ENCODE measurements around the gene KLF6.

The KLF6 gene

DNA sequence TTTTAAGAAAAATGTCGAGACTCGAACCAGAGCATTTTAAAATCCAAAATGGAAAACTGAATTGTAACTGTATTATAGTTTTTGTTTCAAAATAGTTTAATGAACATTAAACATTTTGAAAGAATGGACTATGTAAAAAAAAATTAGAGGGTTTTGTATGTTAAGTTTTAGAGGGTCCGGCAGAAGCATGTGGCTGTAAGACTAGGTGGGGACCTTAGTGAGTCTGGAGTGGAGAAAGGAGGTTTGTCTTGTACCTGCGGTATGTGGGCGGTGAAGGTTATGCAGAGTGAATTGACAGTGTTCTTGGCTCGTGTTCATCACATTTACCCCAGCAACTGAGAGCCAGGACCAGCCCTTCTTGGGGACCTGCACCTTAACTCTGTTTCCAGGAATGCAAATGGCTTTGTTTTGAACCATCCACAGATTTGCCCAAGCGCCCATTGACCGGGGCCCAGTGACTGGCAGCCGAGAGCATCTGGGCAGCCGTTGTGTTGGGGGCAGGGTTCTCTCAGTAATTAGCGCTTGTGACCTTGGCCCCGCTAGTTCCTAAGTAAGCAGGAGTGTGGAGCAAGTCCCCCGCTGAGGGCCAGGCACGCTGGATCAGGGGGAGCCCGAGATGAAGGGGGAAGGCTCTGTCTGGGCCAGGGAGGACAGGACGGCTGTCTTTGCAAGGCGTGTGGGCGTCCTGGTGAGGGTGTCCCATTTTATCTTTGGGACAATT lies 1.4 kb upstream of the KLF6 start:
- DNase-seq, result no peak

DNA sequence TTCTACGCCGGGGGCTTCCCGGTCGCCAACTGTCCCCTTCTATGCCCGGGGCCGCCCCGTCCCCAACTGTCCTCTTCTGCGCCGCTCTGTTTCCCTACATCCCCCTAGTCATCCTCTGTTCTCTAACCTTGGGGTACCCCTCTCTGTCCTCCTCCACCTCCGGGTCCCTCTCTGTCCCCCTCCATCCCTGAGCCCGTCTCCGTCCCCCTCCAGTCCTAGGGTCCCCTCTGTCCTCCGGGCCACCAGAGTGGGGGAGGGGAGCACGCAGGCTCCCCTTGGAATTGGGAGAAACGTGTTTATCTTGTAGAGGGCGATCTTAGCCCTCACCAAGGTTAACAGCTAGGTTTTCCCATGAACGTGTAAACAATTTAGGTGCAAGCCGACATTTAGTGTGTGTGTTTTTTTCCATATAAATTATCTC lies 852 bp upstream of the KLF6 start:
- DNase-seq, result no peak

DNA sequence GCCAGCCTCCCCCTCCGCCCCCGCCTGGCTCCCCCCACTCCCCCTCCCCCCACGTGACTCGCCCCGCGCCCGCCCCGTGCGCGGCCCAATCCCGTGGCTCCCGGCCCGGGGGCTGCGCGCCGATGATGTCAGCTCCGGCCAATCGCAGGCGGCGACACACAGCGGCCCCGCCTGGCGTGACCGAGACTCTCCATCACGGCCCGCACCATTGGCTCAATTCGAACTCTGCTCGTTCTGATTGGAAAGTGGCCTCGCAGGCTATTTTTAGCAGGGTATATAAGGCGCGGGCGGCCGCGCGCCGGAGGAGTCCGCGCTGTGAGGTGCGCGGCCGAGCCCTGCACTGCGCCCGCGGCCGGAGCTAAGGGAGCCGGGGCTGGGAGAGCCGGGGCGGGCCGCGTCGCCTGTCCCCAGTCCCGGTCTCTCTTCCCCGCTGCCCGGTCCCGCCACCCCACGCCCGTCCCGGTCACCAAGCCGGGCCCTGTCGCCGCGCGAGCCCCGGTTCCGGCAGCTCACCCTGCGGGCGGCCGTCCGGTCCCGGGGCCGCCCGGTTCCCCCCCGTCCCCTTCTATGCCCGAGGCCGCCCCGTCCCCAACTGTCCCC lies 342 bp upstream of the KLF6 start:
- DNase-seq, result peak; percentile 79

DNA sequence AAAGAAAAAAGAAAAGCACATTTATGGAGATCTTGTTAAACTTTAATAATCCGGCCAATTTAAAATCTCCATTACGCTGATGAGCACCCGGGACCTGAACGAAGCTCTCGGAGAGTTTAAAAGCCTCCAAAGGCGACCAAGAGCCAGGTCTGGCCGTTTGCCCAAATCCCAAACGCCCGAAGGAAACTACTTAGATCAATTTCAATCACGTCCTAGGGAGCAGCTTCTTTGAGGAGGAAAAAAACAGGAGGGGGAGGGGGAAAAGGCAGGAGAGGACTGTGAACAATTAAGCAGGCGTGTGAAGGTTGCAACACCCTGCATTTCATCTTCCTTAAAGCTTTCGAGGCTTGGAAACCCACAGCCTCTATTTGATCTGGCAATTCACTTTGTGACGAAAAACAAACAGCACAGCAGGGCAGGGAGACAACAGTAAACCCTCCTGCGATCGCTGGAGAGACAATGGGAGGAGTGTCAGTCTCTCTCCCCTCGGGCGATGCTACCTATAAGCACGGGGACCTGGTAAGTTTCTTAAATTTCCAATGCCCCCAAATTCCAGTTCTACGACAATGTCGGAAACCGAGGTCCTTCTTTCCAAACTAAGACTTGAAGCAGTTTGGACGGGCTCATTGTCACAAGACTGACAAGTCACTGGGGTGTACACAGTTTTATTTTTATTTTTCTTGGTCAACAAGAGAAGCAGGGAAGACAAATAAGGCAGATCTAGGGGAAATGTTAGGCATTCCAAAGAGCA lies 1.2 kb downstream of the KLF6 start:
- DNase-seq, result peak; percentile 62

DNA sequence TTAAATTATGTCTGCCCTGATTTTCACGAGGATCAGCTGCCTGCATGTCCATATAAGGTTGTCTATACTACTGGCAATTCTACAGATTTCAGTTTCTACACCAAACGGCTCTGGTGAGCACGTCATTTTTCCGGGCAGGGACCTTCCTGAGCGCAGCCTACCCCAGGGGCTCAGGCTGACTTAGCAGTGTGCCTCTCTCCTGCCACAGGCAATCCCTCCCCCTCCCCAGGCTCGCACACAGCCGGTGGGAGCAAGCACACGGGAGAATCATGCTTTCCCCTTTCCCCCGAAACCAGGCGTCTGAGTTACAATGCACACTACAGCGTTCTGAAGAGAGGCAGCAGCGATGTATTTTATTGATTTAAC lies 1.7 kb downstream of the KLF6 start:
- DNase-seq, result peak; percentile 5

DNA sequence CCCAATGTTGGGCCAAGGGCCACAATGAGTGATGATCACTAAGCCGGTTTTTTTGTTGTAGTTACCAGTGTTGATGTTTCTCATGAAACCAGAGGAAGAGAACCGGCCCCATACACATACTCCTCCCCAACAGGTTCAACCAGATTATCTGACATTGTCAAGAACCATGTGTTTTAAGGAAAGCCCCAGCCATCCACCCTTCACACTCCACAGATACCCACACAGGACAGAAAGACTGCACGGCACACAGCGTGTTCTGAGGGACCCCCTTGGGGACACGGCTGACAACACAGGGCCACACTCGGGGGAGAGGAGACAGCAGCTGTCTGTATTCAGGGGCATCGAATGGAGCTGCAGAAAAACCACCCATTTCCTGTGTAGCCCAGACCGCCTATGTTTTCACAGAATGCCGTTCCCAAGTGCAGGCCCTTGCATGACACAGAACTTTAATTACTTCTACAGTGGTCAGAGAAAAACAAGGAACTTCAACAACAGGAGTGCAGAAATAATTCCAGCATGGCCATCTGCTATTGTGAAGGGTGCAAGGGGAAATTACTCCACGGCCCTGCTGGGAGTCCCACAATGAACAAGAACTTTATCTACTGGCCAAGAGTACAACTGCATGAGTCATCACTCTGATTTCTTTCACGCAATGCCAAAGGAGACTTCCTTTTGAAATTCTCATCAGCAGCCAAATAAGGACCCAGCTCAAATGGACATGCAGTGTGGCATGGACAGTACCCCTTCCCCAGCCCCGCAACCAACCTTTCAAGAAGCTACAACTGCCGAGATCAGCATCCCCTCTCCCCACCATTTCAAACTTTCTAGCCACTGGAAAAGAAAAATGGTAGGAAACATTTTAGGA lies 2.3 kb downstream of the KLF6 start:
- no peak for DNase-seq

DNA sequence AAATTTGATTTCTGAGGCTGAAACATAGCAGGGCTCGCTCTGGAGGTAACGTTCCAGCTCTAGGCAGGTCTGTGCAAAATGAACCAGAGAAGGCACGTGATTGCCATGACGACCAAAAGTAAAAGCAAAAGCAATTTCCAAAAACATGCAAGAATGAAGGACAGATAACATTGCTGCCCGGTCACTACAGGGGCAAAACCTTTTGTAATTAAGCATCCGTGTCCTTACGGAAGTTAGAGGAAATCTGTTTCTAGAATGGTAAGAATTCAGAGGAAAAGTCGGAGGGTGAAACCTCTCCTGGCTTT lies 2.9 kb downstream of the KLF6 start:
- DNase-seq, result no peak

DNA sequence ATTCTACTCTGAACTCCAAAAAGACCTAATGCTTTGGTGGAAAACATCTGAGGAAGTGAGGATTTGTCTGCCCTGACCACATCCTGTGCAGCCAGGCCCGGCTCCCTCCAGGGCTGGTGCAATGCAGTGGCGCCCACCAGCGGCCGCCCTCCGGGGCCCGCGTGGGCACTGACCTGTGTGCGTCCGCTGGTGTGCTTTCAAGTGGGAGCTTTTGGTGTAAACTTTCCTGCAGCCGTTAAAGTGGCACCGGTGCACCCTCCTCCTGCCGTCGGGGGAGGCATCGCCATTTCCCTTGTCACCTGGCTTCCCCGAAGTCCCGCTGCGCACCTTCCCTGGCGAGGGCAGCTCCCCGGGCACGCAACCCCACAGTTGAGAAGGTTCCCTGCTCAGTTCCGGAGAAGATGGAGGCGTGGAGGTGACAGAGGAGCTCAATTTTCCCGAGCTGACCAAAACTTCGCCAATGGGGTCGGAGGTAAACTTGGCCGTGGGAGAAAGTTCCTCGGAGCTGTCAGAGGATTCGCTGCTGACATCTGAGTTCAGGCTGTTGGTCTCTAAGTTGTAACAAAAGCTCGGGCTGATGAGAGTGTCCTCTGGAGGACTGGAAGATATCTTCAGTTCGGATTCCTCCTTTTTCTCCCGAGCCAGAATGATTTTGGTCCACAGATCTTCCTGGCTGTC lies 3.4 kb downstream of the KLF6 start:
- no peak for DNase-seq

DNA sequence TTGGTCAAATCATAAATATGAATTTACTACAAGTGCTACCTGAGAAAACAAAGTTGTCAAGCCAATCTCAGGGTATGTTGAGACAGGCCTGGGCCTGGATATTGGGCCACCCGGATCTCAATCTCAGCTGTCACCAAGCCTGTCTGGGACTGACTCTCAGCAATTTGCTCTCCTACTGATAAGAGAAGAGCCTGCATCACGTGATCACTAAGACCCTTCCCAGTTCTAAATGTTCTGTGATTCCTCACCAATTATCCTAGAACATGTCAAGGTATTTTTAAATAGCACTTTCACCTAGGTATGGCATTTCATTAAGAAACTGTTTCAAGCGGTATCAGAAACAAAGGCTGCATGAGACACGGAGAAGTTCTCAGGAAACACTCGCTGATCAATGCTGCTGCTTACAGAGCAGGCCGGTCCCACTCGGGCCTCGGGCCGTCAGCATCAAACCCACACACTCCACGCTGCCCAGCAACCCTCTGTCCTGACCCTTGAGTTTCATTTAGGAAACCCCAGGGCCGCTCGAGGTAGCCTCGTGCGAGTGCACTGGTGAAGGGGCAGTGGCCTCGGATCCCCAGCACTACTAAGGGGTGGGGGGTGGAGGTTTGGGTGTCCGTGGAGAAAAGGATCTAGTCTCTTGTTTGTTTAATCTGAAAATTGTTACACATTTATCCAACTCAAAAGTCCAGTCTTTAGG lies 4.1 kb downstream of the KLF6 start:
- DNase-seq, result no peak

DNA sequence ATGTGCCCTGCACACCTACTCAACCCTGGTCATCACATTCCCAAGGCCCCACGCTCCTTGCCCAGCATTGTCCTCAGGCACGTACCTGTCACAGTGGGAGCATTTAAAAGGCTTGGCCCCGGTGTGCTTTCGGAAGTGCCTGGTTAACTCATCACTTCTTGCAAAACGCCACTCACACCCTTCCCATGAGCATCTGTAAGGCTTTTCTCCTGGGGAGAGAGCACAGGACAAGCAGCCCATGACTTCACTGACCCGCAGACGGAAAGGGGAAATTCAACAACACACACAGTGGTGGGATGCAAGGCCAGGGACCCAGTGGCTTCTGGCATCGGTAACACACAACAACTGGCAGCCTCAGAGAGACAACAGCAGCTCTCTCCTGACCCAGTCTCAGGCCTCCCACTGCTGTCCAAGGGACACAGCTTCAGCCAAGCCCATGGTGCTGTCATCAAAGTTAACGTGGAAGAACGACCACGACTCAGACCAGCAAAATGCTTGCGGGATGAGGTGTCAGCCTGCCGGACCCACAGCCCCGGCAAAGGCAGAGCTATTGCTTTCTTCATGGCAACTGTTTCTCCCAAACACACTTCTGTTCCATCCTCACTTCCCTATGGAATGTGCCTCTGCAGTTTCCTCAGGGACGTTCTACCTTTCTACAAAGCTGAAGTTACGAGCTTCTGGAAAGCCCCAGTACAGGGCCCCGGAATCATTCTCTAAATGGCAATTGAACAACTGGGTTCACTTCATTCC lies 4.8 kb downstream of the KLF6 start:
- no peak for DNase-seq

DNA sequence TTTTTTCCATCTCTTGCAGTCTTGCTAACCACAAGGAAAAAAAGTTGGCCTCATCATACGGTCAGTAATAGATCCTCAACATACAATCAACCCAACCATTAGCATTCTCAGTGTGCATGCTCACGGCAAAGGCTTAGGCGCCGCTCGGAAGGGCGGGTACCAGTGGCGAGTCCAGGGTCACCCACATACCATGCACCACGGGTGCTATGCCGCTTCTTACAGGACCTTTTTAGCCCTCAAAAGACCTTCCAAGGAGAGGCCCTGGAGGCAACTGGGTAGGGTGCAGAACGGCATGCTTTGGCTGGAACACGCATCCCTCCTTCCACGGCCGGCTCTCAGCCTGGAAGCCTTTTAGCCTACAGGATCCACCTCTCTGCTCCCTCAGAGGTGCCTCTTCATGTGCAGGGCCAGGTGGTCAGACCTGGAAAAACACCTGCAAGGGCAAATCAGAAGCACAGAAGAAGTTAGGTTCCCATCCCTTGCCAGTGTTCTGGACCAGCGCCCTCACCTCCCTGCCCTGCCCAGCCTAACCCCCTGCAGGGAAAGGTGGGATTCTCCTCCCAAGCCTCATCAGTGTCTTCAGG lies 5.8 kb downstream of the KLF6 start:
- DNase-seq, result no peak

DNA sequence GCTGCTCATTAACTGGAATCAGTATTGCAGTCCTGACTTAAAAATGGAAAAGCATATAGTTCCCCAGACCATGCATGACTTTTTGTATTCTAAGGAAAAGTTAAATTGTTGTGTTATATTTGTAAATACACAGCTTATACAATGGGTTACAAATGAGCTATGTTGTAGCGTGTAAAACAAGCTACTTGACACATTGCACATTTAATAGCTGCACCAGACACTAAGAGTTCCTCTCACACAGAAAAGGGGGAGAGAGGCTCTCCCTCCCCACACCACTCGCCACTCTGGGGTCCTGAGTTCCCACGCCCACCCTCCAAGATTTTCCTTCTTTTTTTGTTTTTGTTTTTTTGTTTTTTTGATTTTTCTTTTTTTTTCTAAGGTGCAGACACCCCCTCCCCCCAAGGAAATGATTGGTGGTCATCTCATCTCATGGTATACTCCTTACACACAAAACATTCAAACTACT lies 6.3 kb downstream of the KLF6 start:
- DNase-seq, result no peak

DNA sequence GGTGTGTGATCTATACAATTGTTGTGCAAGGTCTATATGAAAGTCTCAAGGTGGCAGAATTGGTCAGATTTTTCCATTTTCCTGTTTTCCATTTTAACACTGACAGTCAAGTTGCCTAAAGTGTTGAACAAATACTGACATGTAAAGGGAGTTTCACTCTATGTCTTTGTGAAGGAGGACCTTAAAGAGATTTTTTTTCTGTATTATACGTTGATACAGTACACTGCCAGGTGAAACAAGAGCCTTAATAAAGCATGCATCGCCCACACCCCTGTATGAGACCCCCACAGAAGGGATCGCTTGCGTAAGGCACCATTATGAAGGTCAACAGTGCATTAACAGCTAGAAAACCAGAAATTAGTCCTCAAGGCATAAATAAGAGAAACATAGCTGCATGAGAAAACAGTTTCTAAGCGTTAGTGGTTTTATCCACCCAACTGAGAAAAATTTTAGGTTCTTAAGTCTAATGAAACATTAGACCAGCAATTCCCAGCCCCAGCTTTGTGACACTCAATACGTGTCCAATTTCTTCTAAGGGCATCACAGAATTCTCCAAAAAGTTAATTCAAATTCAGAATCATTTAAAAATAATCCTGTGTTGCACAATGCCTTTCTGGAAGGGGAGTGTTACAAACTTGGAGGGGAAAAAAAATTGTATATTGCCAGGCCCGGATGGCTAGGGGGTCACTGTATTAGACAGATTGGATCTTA lies 6.9 kb downstream of the KLF6 start:
- DNase-seq, result no peak

DNA sequence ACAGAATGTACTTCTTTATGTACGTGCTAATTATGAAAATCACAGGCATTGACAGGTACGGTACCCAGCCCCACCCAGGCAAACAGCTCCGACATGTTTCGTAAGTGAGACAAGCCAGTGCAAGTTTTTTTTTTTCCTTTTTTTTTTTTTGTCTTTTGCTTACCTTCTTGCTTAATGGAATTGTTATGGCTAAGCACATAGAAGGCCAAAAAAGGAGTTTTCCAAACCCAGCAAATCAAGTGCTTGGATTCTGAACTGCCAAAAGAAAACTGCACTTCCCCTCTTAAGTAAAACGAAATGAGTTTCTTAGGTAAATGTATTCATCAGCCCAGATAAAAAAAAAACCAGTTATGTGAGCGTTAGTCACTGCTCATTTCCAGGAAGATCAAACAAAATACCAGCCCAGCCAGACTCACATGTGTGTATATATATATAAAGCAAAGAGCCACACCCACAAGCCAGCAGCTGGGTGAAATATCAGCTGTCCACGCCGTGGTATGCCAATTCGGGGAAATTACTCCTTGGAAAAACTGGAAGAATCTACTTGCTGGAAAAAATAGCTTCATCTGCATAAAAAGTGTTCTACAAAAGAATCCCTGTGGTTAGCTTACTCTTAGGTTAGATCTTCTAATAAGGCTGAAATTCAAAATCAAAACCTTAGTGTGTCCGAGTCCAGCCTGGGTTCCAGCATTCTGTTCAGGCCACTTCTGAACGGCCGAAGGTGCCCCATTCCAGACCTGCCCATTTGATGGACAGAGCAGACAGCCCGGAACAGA lies 8.0 kb downstream of the KLF6 start:
- DNase-seq, result no peak

DNA sequence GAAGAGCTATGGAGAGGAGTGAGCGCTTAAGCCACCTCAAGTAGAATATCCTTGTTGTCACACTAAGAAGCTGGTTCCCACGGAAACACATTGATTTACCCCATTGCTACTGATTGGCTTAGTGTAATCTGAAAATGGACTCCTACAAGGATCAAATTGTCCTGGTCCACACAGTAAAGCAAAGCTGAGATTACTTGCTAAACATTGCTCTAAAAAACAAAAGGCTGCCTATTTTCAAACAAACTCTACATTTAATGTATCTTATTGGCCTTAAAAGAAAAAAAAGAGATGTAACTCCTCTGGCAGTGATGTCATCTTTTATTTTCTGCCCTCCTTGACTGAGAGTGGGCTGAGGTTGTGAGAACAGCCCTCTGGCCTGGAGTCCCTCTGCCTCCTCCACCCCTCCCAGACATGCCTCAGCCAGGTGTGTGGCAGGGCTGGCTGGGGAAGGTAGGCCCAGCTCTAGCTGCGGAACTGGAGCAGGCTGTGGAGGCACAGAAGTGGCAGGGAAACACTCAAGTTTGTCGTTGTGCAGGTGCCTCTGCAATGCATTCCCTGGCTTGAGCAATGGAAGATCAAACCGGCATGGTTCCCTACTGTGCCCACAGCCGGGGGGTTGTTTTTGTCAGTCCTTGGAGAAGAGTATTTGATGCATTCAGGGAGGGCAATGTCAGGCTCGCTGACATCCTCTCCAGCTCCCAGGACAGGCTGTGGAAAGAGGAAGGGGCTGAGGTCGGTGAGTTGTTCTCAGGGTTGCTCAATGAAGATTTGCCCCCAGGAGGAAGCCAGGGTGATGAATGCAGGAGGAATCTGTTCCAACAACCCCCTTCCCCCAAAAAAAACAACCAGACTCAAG lies 9.1 kb downstream of the KLF6 start:
- DNase-seq, result no peak

DNA sequence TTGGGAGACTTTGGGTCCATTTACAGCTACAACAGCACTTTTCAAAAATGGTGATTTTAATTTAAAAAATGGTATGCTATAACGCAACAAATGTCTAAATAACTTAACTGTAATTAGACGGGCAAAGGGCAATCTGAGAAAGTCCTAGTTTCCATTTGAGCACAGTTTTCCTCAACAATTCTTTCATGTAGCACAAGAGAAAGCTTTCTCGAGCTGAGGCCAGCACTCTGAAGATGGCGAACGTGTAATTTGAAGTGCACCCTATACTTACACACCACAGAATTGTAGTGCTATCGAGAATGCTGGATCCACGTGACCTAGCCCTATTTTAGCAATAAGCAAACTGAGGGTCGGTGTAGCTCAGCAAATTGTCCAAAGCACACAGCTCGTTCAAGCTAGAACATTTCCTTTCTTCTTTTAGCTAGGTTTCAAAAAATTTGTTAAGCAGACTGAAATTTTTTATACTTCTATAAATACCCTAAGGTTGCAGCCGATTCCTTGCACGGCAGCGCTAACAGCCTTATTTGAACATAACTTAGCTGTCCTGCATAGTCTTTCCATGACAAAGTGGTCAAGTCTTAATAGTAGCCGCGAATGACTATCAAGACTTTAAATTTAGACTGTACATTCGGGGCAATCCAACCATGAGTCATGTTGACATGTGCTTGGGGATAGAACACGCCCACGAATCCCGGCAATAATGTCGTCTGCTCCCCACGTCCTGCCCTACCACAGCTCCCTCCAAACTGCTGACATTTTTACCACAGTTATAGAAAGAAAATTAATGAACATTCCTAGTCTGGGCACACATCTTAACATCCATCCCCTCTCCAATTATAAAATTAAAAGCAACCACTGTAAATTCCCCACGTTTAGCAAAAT lies 10.0 kb downstream of the KLF6 start:
- no peak for DNase-seq

DNA sequence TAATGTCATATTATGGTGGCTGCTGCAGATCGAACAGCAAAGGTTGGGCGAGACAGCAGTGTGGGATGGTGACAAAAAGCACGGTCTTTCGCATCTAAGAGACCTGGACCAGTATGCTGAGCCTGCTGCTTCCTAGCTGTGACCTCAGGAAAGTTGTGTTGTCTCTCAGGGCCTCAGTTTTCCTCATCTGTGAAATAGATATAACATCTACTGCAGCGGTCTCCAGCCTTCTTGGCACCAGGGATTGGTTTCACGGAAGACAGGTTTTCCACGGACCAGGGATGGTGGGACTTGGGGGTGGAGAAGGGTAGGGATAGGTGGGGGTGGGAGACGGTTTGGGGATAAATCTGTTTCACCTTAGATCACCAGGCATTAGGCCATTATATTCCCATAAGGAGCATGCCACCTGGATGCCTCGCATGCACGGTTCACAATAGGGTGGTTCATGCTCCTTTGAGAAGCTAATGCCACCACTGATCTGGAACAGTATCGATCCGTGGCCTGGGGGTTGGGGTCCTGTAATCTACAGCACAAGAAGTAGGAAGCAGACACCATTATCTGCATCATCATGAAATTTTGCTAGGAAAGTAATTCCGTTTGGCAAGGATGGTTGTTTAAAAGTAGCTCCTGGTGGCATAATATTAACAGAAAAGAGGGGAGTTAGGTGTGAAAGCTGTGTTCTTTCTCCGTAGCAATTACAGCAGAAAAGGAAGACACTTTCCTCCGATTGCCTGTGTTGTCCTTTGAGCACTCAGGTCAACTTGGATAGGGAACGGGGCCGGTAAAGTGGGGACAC lies 10.8 kb downstream of the KLF6 start:
- no peak for DNase-seq
